Measurements from ENCODE around the gene GLI2.

The GLI2 gene

GRCh38 chr2:120767486-120768005 is 31.9 kb downstream of the GLI2 start:
- no peaks in the 10 kb centered on the region for H3K4me1 ChIP-seq (ENCODE audit: insufficient read depth, poor library complexity, severe bottlenecking)

GRCh38 chr2:120768112-120769048 is 32.7 kb downstream of the GLI2 start:
- Histone ChIP-seq H3K27ac (ENCODE audit: poor library complexity, severe bottlenecking) (no peak overlapping the region), H3K4me3 (ENCODE audit: severe bottlenecking) (no peak overlapping the region), H3K27me3 (ENCODE audit: insufficient read depth, poor library complexity, severe bottlenecking) (no peaks in the 10 kb centered on the region), H3K9me3 (ENCODE audit: severe bottlenecking) (no peaks in the 10 kb centered on the region), H3K4me1 (ENCODE audit: insufficient read depth, poor library complexity, severe bottlenecking) (no peaks in the 10 kb centered on the region), H3K36me3 (ENCODE audit: low read depth) (no peaks in the 10 kb centered on the region)
- no peak for ATAC-seq (ENCODE audit: low read depth)
- no peak for TF ChIP-seq CTCF (IDR thresholded peaks at IDR 0.05; ENCODE audit: poor library complexity, severe bottlenecking)
- DNase-seq (ENCODE audit: low spot score) = peak; percentile 48

More at GRCh38 chr2:120767486-120768005, 31.9 kb downstream of the GLI2 start:
- Histone ChIP-seq H3K27ac (ENCODE audit: poor library complexity, severe bottlenecking) (no peak overlapping the region), H3K9me3 (ENCODE audit: severe bottlenecking) (no peaks in the 10 kb centered on the region), H3K36me3 (ENCODE audit: low read depth) (no peaks in the 10 kb centered on the region), H3K4me3 (ENCODE audit: severe bottlenecking) (no peak overlapping the region), H3K27me3 (ENCODE audit: insufficient read depth, poor library complexity, severe bottlenecking) (no peaks in the 10 kb centered on the region)
- ATAC-seq (ENCODE audit: low read depth) = no peak
- no peak for TF ChIP-seq CTCF (IDR thresholded peaks at IDR 0.05; ENCODE audit: poor library complexity, severe bottlenecking)
- DNase-seq (ENCODE audit: low spot score) = peak; percentile 29

- Histone ChIP-seq H3K4me1 (ENCODE audit: insufficient read depth, poor library complexity, severe bottlenecking) (no peaks in the 10 kb centered on the region), H3K4me3 (ENCODE audit: severe bottlenecking) (no peak overlapping the region), H3K9me3 (ENCODE audit: severe bottlenecking) (no peaks in the 10 kb centered on the region), H3K36me3 (ENCODE audit: low read depth) (no peaks in the 10 kb centered on the region), H3K27me3 (ENCODE audit: insufficient read depth, poor library complexity, severe bottlenecking) (no peaks in the 10 kb centered on the region), H3K27ac (ENCODE audit: poor library complexity, severe bottlenecking) (no peak overlapping the region)
- ATAC-seq (ENCODE audit: low read depth) = no peak
- TF ChIP-seq CTCF (IDR thresholded peaks at IDR 0.05; ENCODE audit: poor library complexity, severe bottlenecking) = no peak
- DNase-seq (ENCODE audit: low spot score) = peak; percentile 42
Measured at GRCh38 chr2:120769076-120769786, 33.6 kb downstream of the GLI2 start.

GRCh38 chr2:120769787-120770120 is 34.1 kb downstream of the GLI2 start:
- TF ChIP-seq CTCF (IDR thresholded peaks at IDR 0.05; ENCODE audit: poor library complexity, severe bottlenecking) = no peak
- H3K4me3 ChIP-seq (ENCODE audit: severe bottlenecking) = no peak overlapping the region

More at GRCh38 chr2:120769787-120770120, 34.1 kb downstream of the GLI2 start:
- no peaks in the 10 kb centered on the region for H3K4me1 ChIP-seq (ENCODE audit: insufficient read depth, poor library complexity, severe bottlenecking)
- ATAC-seq (ENCODE audit: low read depth) (no peak), DNase-seq (ENCODE audit: low spot score) (peak; percentile 6)
- no peaks in the 10 kb centered on the region for H3K36me3 ChIP-seq (ENCODE audit: low read depth)
- H3K27me3 ChIP-seq (ENCODE audit: insufficient read depth, poor library complexity, severe bottlenecking) = no peaks in the 10 kb centered on the region
- H3K9me3 ChIP-seq (ENCODE audit: severe bottlenecking) = no peaks in the 10 kb centered on the region
- no peak overlapping the region for H3K27ac ChIP-seq (ENCODE audit: poor library complexity, severe bottlenecking)

Data from RWPE2 (cell line).